Sigmoid colon (tissue), 4 donors: Measurements from ENCODE around the gene MYT1.

Experiments
- CTCF ChIP-seq, 4 experiments: fragments of 450-650 bp in 3 of 4; fragments of 200-600 bp in 1 of 4; IDR thresholded peaks; one replicate each; pipeline ENCODE4 v1.5.1; 2016 to 2019; ENCODE audit warnings: antibody characterized with exemption in 4 of 4, mild to moderate bottlenecking in 3 of 4, moderate library complexity in 2 of 4
- POLR2A ChIP-seq, 2 donors: fragments of 450-650 bp; IDR thresholded peaks; one replicate each; pipeline ENCODE4 v1.6.1; 2016; ENCODE audit warnings: antibody characterized with exemption in 2 of 2, mild to moderate bottlenecking in 2 of 2, moderate library complexity in 2 of 2
- POLR2AphosphoS5 ChIP-seq, 4 donors: sonication (generic); formaldehyde crosslinking; IDR thresholded peaks; one replicate each; pipeline ENCODE4 v1.6.1; 2017; ENCODE audit warnings: antibody characterized with exemption in 4 of 4

- no peak for TF ChIP-seq POLR2A (IDR thresholded peaks at IDR 0.05)
- TF ChIP-seq CTCF (IDR thresholded peaks at IDR 0.05): no peak
- no peak for TF ChIP-seq POLR2AphosphoS5 (IDR thresholded peaks at IDR 0.05)
Measured at GRCh38 chr20:64159286-64159680, 5.0 kb upstream of the MYT1 start.
